HEK293 (cell line): ENCODE results near the gene ZNF318.
"Not testable (repeated sequence)": the region's sequence is repeated elsewhere in the genome, so short reads cannot be mapped to it uniquely, and the experiment has no call there.

Experiments used
- CTCF ChIA-PET: fragments of 350-600 bp; formaldehyde crosslinking; extraction: SDS; loops from one replicate; lab custom pipeline; 2021; ENCODE audit warnings: antibody characterized with exemption; lab: Yijun Ruan, JAX
- POLR2A ChIA-PET: fragments of 300-600 bp; formaldehyde crosslinking; extraction: SDS; loops from one replicate; lab custom pipeline; 2020; ENCODE audit warnings: antibody characterized with exemption, inconsistent platforms; lab: Yijun Ruan, JAX
- H3K27ac ChIP-seq: fragments of 200-500 bp; sonication (Bioruptor generic); 2 replicates; pipeline ENCODE4 v1.5.1; 2014; ENCODE audit warnings: low read depth, low read length, control low read depth, inconsistent platforms; ENCODE audit errors: extremely low read depth
- H3K36me3 ChIP-seq, 2 experiments: fragments of 200-500 bp in 1 of 2; sonication (Bioruptor generic) in 1 of 2; 1 replicate in 1 of 2; 2 replicates in 1 of 2; pipeline ENCODE4 v1.5.1; 2014 to 2017; ENCODE audit warnings: inconsistent platforms in 2 of 2, low read length in 2 of 2; ENCODE audit not compliant: control insufficient read depth in 2 of 2, insufficient read depth in 1 of 2
- H3K4me1 ChIP-seq: fragments of 200-500 bp; sonication (Bioruptor generic); 2 replicates; pipeline ENCODE4 v1.5.1; 2014; ENCODE audit warnings: mild to moderate bottlenecking, low read length, inconsistent platforms; ENCODE audit not compliant: control insufficient read depth, insufficient read depth
- H3K4me3 ChIP-seq: 2 replicates; pipeline ENCODE4 v1.5.1; 2011; ENCODE audit warnings: low read depth, mild to moderate bottlenecking, control low read depth, low read length, moderate library complexity
- H3K9me3 ChIP-seq: fragments of 200-500 bp; sonication (Bioruptor generic); 2 replicates; pipeline ENCODE4 v1.5.1; 2014; ENCODE audit warnings: low read depth, low read length, inconsistent platforms; ENCODE audit not compliant: control insufficient read depth, insufficient read depth
- GFI1B ChIP-seq: fragments of 450-650 bp; formaldehyde crosslinking; IDR thresholded peaks from 2 replicates; pipeline ENCODE4 v1.5.1; 2016; ENCODE audit warnings: missing biosample characterization, missing genetic modification characterization
- MEIS1 ChIP-seq: sonication (generic); formaldehyde crosslinking; IDR thresholded peaks from 2 replicates; pipeline ENCODE4 v1.8.1; 2022; ENCODE audit warnings: missing genetic modification reagents, mild to moderate bottlenecking, borderline replicate concordance
- OVOL3 ChIP-seq: fragments of 450-650 bp; formaldehyde crosslinking; IDR thresholded peaks from 2 replicates; pipeline ENCODE4 v1.5.1; 2016; ENCODE audit warnings: missing biosample characterization, missing genetic modification characterization
- RBAK ChIP-seq: fragments of 450-650 bp; formaldehyde crosslinking; IDR thresholded peaks from 2 replicates; pipeline ENCODE4 v1.5.1; 2016; ENCODE audit warnings: missing biosample characterization, missing genetic modification characterization
- ZFP69B ChIP-seq: fragments of 450-650 bp; formaldehyde crosslinking; IDR thresholded peaks from 2 replicates; pipeline ENCODE4 v1.5.1; 2016; ENCODE audit warnings: missing biosample characterization, missing genetic modification characterization
- ZNF114 ChIP-seq: fragments of 450-650 bp; formaldehyde crosslinking; IDR thresholded peaks from 2 replicates; pipeline ENCODE4 v1.5.0; 2017; ENCODE audit warnings: missing biosample characterization, missing genetic modification characterization
- ZNF140 ChIP-seq: fragments of 450-650 bp; formaldehyde crosslinking; IDR thresholded peaks from 2 replicates; pipeline ENCODE4 v1.5.1; 2016; ENCODE audit warnings: missing biosample characterization, missing genetic modification characterization
- ZNF146 ChIP-seq: fragments of 450-650 bp; formaldehyde crosslinking; IDR thresholded peaks from 2 replicates; pipeline ENCODE4 v1.5.1; 2016; ENCODE audit warnings: missing biosample characterization, missing genetic modification characterization
- ZNF175 ChIP-seq: fragments of 450-650 bp; formaldehyde crosslinking; IDR thresholded peaks from 2 replicates; pipeline ENCODE4 v1.5.1; 2016; ENCODE audit warnings: missing biosample characterization, missing genetic modification characterization
- ZNF239 ChIP-seq: fragments of 450-650 bp; formaldehyde crosslinking; IDR thresholded peaks from 2 replicates; pipeline ENCODE4 v1.5.1; 2016; ENCODE audit warnings: missing biosample characterization, missing genetic modification characterization
- ZNF248 ChIP-seq: fragments of 450-650 bp; formaldehyde crosslinking; IDR thresholded peaks from 2 replicates; pipeline ENCODE4 v1.5.1; 2017; ENCODE audit warnings: missing biosample characterization, missing genetic modification characterization
- ZNF302 ChIP-seq: fragments of 450-650 bp; formaldehyde crosslinking; IDR thresholded peaks from 2 replicates; pipeline ENCODE4 v1.5.1; 2016; ENCODE audit warnings: missing biosample characterization, missing genetic modification characterization, low read depth
- ZNF311 ChIP-seq: fragments of 450-650 bp; formaldehyde crosslinking; IDR thresholded peaks from 2 replicates; pipeline ENCODE4 v1.5.1; 2017; ENCODE audit warnings: missing biosample characterization, missing genetic modification characterization, borderline replicate concordance
- ZNF37A ChIP-seq: fragments of 450-650 bp; IDR thresholded peaks from 2 replicates; pipeline ENCODE4 v1.5.1; 2018; ENCODE audit warnings: missing biosample characterization, missing genetic modification characterization
- ZNF571 ChIP-seq: fragments of 450-650 bp; formaldehyde crosslinking; IDR thresholded peaks from 2 replicates; pipeline ENCODE4 v1.5.0; 2017; ENCODE audit warnings: missing biosample characterization, missing genetic modification characterization
- ZNF645 ChIP-seq: fragments of 450-650 bp; formaldehyde crosslinking; IDR thresholded peaks from 2 replicates; pipeline ENCODE4; 2016; ENCODE audit warnings: missing biosample characterization, missing genetic modification characterization
- ZNF664 ChIP-seq: fragments of 450-650 bp; formaldehyde crosslinking; IDR thresholded peaks from 2 replicates; pipeline ENCODE4 v1.5.1; 2016; ENCODE audit warnings: missing biosample characterization, missing genetic modification characterization
- ZNF670 ChIP-seq: fragments of 450-650 bp; formaldehyde crosslinking; IDR thresholded peaks from 2 replicates; pipeline ENCODE4 v1.5.1; 2016; ENCODE audit warnings: missing biosample characterization, missing genetic modification characterization, low read depth
- ZNF768 ChIP-seq: fragments of 450-650 bp; formaldehyde crosslinking; IDR thresholded peaks from 2 replicates; pipeline ENCODE4 v1.5.1; 2018; ENCODE audit warnings: missing biosample characterization, mild to moderate bottlenecking, missing genetic modification characterization
- ZNF843 ChIP-seq: fragments of 450-650 bp; formaldehyde crosslinking; IDR thresholded peaks from 2 replicates; pipeline ENCODE4 v1.5.1; 2016; ENCODE audit warnings: missing biosample characterization, missing genetic modification characterization
- TF ChIP-seq, protein P1 (sequence below): fragments of 450-650 bp; formaldehyde crosslinking; IDR thresholded peaks from 2 replicates; pipeline ENCODE4 v1.5.1; 2017; ENCODE audit warnings: missing biosample characterization, missing genetic modification characterization

ZNF318 gene

DNA sequence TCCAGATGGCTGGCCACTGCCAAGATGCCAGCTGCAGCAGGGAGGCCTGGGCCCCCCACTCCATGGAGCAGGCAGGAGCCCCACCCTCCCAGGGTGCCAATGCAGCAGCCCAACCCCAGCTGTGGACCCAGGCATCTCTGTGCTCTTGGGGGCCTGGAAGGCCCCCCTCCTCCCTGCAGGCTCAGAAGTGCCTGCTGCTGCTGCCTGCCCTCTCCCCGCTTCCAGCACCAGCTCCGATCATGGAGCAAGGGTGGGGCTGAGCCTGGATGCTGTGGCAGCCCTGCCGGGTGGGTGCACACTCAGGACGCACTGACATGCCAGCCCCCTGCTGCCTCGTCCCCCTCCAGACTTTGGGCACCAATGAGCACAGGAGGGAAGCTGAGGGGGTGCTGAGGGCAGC is 43.1 kb upstream of the ZNF318 start:
- H3K4me3 ChIP-seq = no peak overlapping the region
- CTCF ChIA-PET = no interaction called here
- H3K27ac ChIP-seq = no peak overlapping the region
- no peaks in the 10 kb centered on the region for H3K4me1 ChIP-seq
- POLR2A ChIA-PET = no interaction called here
- no peaks in the 10 kb centered on the region for H3K9me3 ChIP-seq
- TF ChIP-seq ZNF768 (tag by site-specific recombination) (no peak), ZNF645 (tag by site-specific recombination) (no peak)
- H3K36me3 ChIP-seq = peaks cover 0 to 19% of the 10 kb centered on the region in 2 experiments; a peak in 1 of 3 replicates

DNA sequence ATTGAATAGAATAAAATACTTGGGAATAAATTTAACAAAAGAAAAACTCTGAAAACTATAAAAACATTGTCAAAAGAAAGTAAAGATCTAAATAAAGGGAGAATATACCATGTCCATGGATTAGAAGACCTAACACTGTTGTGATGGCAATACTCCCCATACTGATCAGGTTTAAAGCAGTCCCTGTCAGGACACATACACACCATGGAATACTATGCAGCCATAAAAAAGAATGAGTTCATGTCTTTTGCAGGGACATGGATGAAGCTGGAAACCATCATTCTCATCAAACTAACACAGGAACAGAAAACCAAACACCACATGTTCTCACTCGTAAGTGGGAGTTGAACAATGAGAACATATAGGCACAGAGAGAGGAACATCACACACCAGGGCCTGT is 41.3 kb upstream of the ZNF318 start:
- CTCF ChIA-PET = interaction anchor here (0.6 to 0.7 kb wide), 2 partner anchors 38 to 40 kb away, joined by 3 to 5 read pairs; no protein-coding TSS in a partner anchor
- POLR2A ChIA-PET, H3K27ac ChIP-seq, H3K4me3 ChIP-seq, H3K9me3 ChIP-seq, H3K4me1 ChIP-seq: not testable (repeated sequence)
- peaks cover 0 to 35% of the 10 kb centered on the region in 2 experiments; a peak in 1 of 3 replicates for H3K36me3 ChIP-seq
- TF ChIP-seq ZNF146 (tag by site-specific recombination) = peak; percentile 94
- TF ChIP-seq ZNF248 (tag by site-specific recombination) = peak; percentile 74; the same call in 1 of the 2 replicates

DNA sequence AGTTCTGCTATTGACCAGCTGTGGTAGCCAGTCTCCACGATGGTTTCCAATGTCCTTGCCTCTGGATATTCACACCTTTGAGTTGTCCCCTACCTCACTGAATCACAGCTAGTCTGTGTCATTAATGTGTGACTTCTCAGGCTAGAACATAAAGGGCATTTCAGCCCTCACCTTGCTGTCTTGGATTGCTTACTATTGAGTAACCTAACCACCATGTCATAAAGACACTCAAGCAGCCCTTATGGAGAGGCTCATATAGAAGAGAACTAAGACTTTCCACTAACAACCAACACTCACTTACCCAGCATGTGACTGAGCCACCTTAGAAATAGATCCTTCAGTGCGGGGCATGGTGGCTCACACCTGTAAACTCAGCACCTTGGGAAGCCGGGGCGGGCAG is 38.8 kb upstream of the ZNF318 start:
- TF ChIP-seq ZNF140 (no peak), ZNF37A (tag by site-specific recombination) (no peak), OVOL3 (tag by site-specific recombination) (no peak), ZNF175 (tag by site-specific recombination) (no peak), ZNF645 (tag by site-specific recombination) (no peak), ZNF239 (tag by site-specific recombination) (no peak), ZNF311 (no peak), ZNF571 (no peak), ZNF664 (tag by site-specific recombination) (no peak), ZNF146 (tag by site-specific recombination) (no peak), RBAK (tag by site-specific recombination) (no peak), GFI1B (tag by site-specific recombination) (no peak)
- TF ChIP-seq, all 188 proteins: peak for 0
- no peaks in the 10 kb centered on the region for H3K9me3 ChIP-seq
- no peak overlapping the region for H3K27ac ChIP-seq
- no peak overlapping the region for H3K4me3 ChIP-seq
- POLR2A ChIA-PET = no interaction called here
- CTCF ChIA-PET = no interaction called here
- no peaks in the 10 kb centered on the region for H3K4me1 ChIP-seq
- H3K36me3 ChIP-seq = peaks cover 0 to 60% of the 10 kb centered on the region in 2 experiments; a peak in 1 of 3 replicates

DNA sequence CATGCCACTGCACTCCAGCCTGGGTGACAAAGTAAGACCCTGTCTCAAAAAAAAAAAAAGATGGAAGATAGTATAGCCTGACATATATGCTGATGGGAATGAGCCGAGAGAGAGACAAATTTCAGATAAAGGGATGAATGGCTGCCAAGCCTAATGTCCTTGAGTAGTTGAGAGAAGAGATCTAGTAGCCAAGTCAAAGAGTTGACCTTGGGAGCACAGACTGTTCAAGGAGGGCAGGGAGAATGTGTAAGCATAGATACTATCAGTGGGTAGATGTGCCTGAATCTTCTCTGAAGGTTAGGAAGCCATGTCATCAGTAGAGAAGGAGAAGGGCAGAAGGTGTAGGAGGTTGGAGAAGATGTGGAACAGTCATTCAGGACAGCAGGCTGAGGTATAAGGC is 37.8 kb upstream of the ZNF318 start:
- ChIA-PET POLR2A (no interaction called here), CTCF (no interaction called here)
- Histone ChIP-seq H3K9me3 (no peaks in the 10 kb centered on the region), H3K4me3 (no peak overlapping the region), H3K36me3 (peaks cover 0 to 66% of the 10 kb centered on the region in 2 experiments; a peak in 1 of 3 replicates), H3K27ac (no peak overlapping the region), H3K4me1 (no peaks in the 10 kb centered on the region)
- TF ChIP-seq MEIS1 (CRISPR knock-in tag) (no peak), ZNF114 (tag by site-specific recombination) (no peak), ZFP69B (tag by site-specific recombination) (no peak), ZNF302 (tag by site-specific recombination) (no peak), ZNF670 (tag by site-specific recombination) (no peak), ZNF843 (tag by site-specific recombination) (no peak)
- TF ChIP-seq, protein P1, sequence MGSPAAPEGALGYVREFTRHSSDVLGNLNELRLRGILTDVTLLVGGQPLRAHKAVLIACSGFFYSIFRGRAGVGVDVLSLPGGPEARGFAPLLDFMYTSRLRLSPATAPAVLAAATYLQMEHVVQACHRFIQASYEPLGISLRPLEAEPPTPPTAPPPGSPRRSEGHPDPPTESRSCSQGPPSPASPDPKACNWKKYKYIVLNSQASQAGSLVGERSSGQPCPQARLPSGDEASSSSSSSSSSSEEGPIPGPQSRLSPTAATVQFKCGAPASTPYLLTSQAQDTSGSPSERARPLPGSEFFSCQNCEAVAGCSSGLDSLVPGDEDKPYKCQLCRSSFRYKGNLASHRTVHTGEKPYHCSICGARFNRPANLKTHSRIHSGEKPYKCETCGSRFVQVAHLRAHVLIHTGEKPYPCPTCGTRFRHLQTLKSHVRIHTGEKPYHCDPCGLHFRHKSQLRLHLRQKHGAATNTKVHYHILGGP (tag by site-specific recombination) = no peak
